ENCODE results near the gene PEAK3.

- TF ChIP-seq CTCF (IDR thresholded peaks at IDR 0.05), result no peak
- TF ChIP-seq EP300 (IDR thresholded peaks at IDR 0.05), result no peak
These were observed 48.8 kb upstream of the PEAK3 start for GRCh38 chr19:2330632-2331284.
